Heart left ventricle (tissue), 13 donors: Measurements from ENCODE around the gene KRT17.

ENCODE experiments used
- CTCF ChIP-seq, 12 donors: fragments of 200-600 bp; sonication (generic) in 4 of 12; IDR thresholded peaks; one replicate each; pipeline versions ENCODE4 v1.5.0 to v1.8.0; 2018 to 2022; ENCODE audit warnings: antibody characterized with exemption in 12 of 12, mild to moderate bottlenecking in 5 of 12
- POLR2A ChIP-seq, 2 donors: fragments of 450-650 bp; IDR thresholded peaks; one replicate each; pipeline ENCODE4 v1.6.1; 2017; ENCODE audit warnings: antibody characterized with exemption in 2 of 2, mild to moderate bottlenecking in 2 of 2, moderate library complexity in 2 of 2
- donor health status: ischemic (EF 13 %, LVEDD 7.1; RV severe dilation, severe dysfunction).
- donor health status: DM: no; HTN: yes; CAD: no.
- donor health status: DM: no; HTN: no; CAD: no.
- donor health status: ischemic (EF 25% LVEDD 6.9; RV normal size, moderate dysfunction).
- donor health status: ischemic (EF 25% LVEDD 5.7; RV mildly dilated, moderate dysfunction).
- donor health status: ischemic (EF 35%, LVEDD 5.7; RV mildly dilated, moderate dysfunction).
- donor health status: nonischemic (EF 11% LVEDD 7.7; RV severe dilation, severe dysfunction).
- donor health status: DM: yes; HTN: yes; CAD: no.
- donor health status: PGD.
- donor health status: ischemic (EF 29% LVEDD 5.4; RV normal size, mild dysfunction).
- donor health status: nonischemic (EF 23%, LVEDD 6.1; RV moderate dilation, normal function).

GRCh38 chr17:41592601-41593305 lies 31.6 kb downstream of the KRT17 start:
- no peak for TF ChIP-seq CTCF (IDR thresholded peaks at IDR 0.05)
- TF ChIP-seq POLR2A (IDR thresholded peaks at IDR 0.05): no peak
